Esophagus muscularis mucosa (tissue), 4 donors: ENCODE measurements around the gene CCDC188. TPM values are rescaled to one million over a fixed set of nuclear protein-coding genes. Genes with fewer than 3 reads are reported as not detected.
A peak's percentile ranks its signal among the peaks of the same experiment; 100 is the strongest.

Source experiments
- DNase-seq: peaks from one replicate; pipeline ENCODE4 v3.0.0-alpha.2; 2017; ENCODE audit errors: extremely low spot score
- H3K27ac ChIP-seq, 4 donors: fragments of 200-600 bp; sonication (generic); replicated peaks in 1 of 4; 1 replicate in 3 of 4; 2 replicates in 1 of 4; pipeline ENCODE4 v1.5.1; 2016 to 2019; ENCODE audit warnings: mild to moderate bottlenecking in 1 of 4
- H3K27me3 ChIP-seq, 4 donors: fragments of 200-600 bp; sonication (generic); one replicate each; pipeline versions ENCODE4 v1.5.1 to v1.6.0; 2016 to 2019
- H3K36me3 ChIP-seq, 4 donors: fragments of 200-600 bp; sonication (generic); one replicate each; pipeline ENCODE4 v1.5.1; 2016 to 2019
- H3K4me1 ChIP-seq, 4 donors: fragments of 200-600 bp; sonication (generic); one replicate each; pipeline ENCODE4 v1.5.1; 2016 to 2019
- H3K4me3 ChIP-seq, 4 donors: fragments of 200-600 bp; sonication (generic); 1 replicate in 2 of 4; 2 replicates in 2 of 4; pipeline ENCODE4 v1.5.1; 2016 to 2019; ENCODE audit warnings: mild to moderate bottlenecking in 4 of 4, moderate library complexity in 1 of 4
- H3K9me3 ChIP-seq, 4 donors: fragments of 200-600 bp; sonication (generic); 1 replicate in 3 of 4; 2 replicates in 1 of 4; pipeline ENCODE4 v1.5.1; 2016 to 2019
- EP300 ChIP-seq: sonication (generic); formaldehyde crosslinking; IDR thresholded peaks from one replicate; pipeline ENCODE4 v1.6.1; 2017; ENCODE audit warnings: antibody characterized with exemption
- POLR2A ChIP-seq: fragments of 450-650 bp; IDR thresholded peaks from one replicate; pipeline ENCODE4 v1.6.1; 2017; ENCODE audit warnings: antibody characterized with exemption, moderate library complexity, mild to moderate bottlenecking, low read depth
- POLR2AphosphoS5 ChIP-seq, 2 donors: sonication (generic); formaldehyde crosslinking; IDR thresholded peaks; one replicate each; pipeline ENCODE4 v1.6.1; 2017; ENCODE audit warnings: antibody characterized with exemption in 2 of 2
- WGBS: methylation state at CpG from one replicate; pipeline ENCODE4 v1.1.5; 2018; 5-methylcytosine and 5-hydroxymethylcytosine counted together
- intact Hi-C: fragments of 100-400 bp; cut with DNase I; formaldehyde crosslinking; loops from one replicate; pipeline ENCODE4 v1.15.1; 2023
- total RNA-seq, 4 donors: library from RNA; depleted of rRNA; stranded (reverse); fragments of >200 nt; gene quantifications; one replicate each; pipeline versions ENCODE4 v1.1.0 to v1.2.1, GENCODE V29; 2016
- TF ChIP-seq, protein P1 (sequence below), 3 experiments: fragments of 200-600 bp in 2 of 3; fragments of 450-650 bp in 1 of 3; sonication (generic) in 2 of 3; IDR thresholded peaks; one replicate each; pipeline ENCODE4 v1.5.1; 2017 to 2019; ENCODE audit warnings: antibody characterized with exemption in 3 of 3, mild to moderate bottlenecking in 2 of 3, moderate library complexity in 1 of 3

CCDC188 gene
- total RNA-seq, 4 donors from 2014 or later = 0.17 to 1.4 (median 0.64) TPM

DNA sequence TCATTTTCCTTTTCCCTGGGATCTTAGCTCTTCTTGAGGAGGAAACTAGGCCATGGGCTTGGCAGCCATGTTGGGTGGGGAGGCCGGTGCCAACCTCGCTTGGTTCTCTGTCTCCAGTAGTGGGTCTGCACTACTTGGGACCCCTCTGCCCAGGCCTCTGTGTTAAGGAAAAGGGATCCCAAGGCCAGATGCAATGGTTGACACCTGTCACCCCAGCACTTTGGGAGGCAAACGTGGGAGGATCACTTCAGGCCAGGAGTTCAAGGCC, 21.2 kb downstream of the CCDC188 start:
- Histone ChIP-seq H3K27me3 (no peaks in the 10 kb centered on the region), H3K36me3 (peaks cover 19 to 34% (median 29%) of the 10 kb centered on the region in 4 donors), H3K27ac (peak overlapping the region in 2 of 4 donors; percentile 13 to 22), H3K4me3 (no peak overlapping the region), H3K9me3 (no peaks in the 10 kb centered on the region), H3K4me1 (peaks cover 33 to 41% (median 36%) of the 10 kb centered on the region in 4 donors)
- no peak for DNase-seq
- intact Hi-C loops = no loop called here
- WGBS = 94% methylated on average over 3 of the region's 3 CpGs
- TF ChIP-seq EP300 (no peak), POLR2AphosphoS5 (IDR thresholded peaks at IDR 0.05) (no peak), POLR2A (no peak)
- TF ChIP-seq, protein P1, sequence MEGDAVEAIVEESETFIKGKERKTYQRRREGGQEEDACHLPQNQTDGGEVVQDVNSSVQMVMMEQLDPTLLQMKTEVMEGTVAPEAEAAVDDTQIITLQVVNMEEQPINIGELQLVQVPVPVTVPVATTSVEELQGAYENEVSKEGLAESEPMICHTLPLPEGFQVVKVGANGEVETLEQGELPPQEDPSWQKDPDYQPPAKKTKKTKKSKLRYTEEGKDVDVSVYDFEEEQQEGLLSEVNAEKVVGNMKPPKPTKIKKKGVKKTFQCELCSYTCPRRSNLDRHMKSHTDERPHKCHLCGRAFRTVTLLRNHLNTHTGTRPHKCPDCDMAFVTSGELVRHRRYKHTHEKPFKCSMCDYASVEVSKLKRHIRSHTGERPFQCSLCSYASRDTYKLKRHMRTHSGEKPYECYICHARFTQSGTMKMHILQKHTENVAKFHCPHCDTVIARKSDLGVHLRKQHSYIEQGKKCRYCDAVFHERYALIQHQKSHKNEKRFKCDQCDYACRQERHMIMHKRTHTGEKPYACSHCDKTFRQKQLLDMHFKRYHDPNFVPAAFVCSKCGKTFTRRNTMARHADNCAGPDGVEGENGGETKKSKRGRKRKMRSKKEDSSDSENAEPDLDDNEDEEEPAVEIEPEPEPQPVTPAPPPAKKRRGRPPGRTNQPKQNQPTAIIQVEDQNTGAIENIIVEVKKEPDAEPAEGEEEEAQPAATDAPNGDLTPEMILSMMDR (IDR thresholded peaks at IDR 0.05) = no peak

DNA sequence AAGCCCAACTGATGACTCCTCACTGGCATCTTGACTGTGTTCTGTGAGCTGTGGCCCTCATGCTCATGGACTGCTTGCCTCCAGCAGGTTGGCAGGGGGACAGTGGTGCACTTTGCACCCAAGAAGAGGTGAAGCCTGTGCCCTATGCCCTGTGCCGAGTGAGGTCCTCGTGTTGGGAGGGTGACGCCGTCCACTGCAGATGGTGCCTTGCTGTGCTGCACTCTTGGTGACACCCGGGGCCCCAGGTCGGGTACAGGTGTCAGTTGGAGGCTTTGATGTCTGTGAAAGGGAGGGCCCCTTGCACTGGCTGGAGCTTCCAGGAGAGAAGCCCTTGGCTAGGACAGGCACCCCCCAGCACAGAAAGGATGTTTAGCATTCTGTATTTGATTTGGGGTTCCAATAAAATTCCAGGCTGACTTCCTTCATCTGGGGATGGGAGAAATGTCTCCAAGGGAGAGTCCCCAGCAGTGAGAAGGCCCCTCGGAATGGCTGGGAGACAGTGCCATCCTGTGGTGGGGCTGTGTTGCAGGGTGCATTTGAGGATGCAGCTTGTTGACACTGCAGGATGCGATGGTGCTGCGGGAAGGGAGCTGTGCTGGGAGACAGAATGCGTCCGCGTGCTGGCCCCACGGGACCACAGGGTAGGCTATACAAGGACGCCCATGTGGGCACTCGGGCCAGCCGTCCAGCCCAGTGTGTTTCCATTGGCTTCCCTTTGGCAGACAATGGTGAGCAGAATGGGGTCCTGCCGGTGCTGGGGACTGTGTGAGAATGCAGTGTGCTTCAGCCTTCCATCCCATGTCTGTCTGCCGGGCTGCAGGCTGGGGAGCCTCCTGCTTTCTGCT, 21.7 kb downstream of the CCDC188 start:
- H3K27me3 ChIP-seq = no peaks in the 10 kb centered on the region
- H3K27ac ChIP-seq = peak overlapping the region in 2 of 4 donors; percentile 13 to 22
- H3K4me3 ChIP-seq = no peak overlapping the region
- no peak for TF ChIP-seq POLR2A
- TF ChIP-seq, protein P1 (IDR thresholded peaks at IDR 0.05) = peak in 2 of 3 experiments; percentile 13 to 27
- peaks cover 21 to 40% (median 35%) of the 10 kb centered on the region in 4 donors for H3K36me3 ChIP-seq
- no peak for DNase-seq
- WGBS = 48% methylated on average over 12 of the region's 18 CpGs
- no peaks in the 10 kb centered on the region for H3K9me3 ChIP-seq
- intact Hi-C loops = no loop called here
- H3K4me1 ChIP-seq = peaks cover 27 to 35% (median 31%) of the 10 kb centered on the region in 4 donors

DNA sequence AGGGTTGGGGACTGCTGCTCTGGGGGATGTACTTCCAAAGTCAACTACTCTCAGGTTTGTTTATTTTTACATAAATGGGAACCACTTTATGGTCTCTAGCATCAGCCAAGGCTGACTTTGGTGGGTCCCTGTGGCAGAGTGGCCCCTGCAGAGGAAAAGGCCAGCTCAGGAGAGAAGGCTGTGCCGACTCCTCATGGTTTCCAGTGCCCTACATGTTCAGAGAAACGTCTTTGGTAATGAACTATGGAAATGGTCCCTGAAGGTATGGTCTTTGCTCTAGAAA, 22.3 kb downstream of the CCDC188 start:
- 63% methylated on average over 2 of the region's 2 CpGs for whole genome bisulfite sequencing
- H3K36me3 ChIP-seq = peaks cover 27 to 46% (median 40%) of the 10 kb centered on the region in 4 donors
- intact Hi-C loops = no loop called here
- H3K4me3 ChIP-seq = no peak overlapping the region
- H3K9me3 ChIP-seq = no peaks in the 10 kb centered on the region
- peak overlapping the region in 1 of 4 donors; percentile 16 for H3K27ac ChIP-seq
- peaks cover 22 to 29% (median 25%) of the 10 kb centered on the region in 4 donors for H3K4me1 ChIP-seq
- DNase-seq = no peak
- no peak for TF ChIP-seq POLR2AphosphoS5 (IDR thresholded peaks at IDR 0.05)
- TF ChIP-seq POLR2A = no peak
- no peak for TF ChIP-seq EP300
- TF ChIP-seq, protein P1 (IDR thresholded peaks at IDR 0.05) = no peak
- no peaks in the 10 kb centered on the region for H3K27me3 ChIP-seq

DNA sequence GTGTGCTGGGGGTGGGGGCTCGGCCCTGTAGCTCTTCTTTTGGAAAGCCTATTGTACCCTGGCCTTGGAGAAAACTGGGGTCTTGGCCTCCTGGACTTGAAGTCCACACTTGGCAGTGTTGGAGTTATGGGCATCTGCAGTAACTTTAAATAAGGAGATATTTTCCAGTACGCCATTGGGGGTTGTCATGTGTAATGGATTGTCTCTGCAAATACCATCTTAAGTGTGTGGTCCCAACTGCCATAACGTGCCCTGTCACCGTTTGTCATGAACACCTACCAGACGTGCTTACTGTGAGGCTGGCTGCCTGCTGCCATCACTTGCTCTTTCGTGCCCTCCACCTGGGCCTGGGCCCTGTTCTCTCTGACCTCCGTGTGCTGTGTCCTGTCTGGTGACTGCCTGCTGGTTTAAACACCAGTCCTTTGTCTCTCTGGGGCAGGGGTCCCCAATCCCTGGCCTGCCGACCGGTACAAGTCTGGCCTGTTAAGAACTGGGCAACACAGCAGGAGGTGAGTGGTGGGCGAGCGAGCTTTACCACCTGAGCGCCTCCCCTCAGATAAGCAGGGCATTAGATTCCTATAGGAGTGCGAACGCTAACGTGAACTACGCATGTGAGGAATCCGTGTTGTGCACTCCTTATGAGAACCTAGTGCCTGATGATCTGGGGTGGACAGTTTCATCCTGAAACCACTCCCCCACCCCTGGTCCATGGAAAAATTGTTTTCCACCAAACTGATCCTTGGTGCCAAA, 22.8 kb downstream of the CCDC188 start:
- WGBS = 79% methylated on average over 17 of the region's 17 CpGs
- no peak for TF ChIP-seq EP300
- TF ChIP-seq POLR2A = no peak
- TF ChIP-seq, protein P1 (IDR thresholded peaks at IDR 0.05) = no peak
- no peak for TF ChIP-seq POLR2AphosphoS5 (IDR thresholded peaks at IDR 0.05)
- DNase-seq = no peak
- Histone ChIP-seq H3K4me1 (peaks cover 16 to 24% (median 20%) of the 10 kb centered on the region in 4 donors), H3K27me3 (no peaks in the 10 kb centered on the region), H3K9me3 (no peaks in the 10 kb centered on the region), H3K27ac (no peak overlapping the region), H3K36me3 (peaks cover 29 to 49% (median 43%) of the 10 kb centered on the region in 4 donors), H3K4me3 (no peak overlapping the region)
- intact Hi-C loops = no loop called here
